DMS153 treated with DMSO at 0.1 percent for 48 hours (cell line): ENCODE data around the gene CASP8AP2.
"Not testable (repeated sequence)": the region's sequence is repeated elsewhere in the genome, so short reads cannot be mapped to it uniquely, and the experiment has no call there.

Experiments
- DNase-seq: peaks from one replicate; lab custom pipeline; 2025; ENCODE audit not compliant: unreplicated experiment; lab: John Stamatoyannopoulos, UW

The CASP8AP2 gene

GRCh38 chr6:89829472-89830169, at the start of gene CASP8AP2:
CASP8AP2 (plus strand) TSS chr6:89829880.
- peak; percentile 100 for DNase-seq

GRCh38 chr6:89781070-89782034, 48.3 kb upstream of the CASP8AP2 start:
- no peak for DNase-seq

DNA sequence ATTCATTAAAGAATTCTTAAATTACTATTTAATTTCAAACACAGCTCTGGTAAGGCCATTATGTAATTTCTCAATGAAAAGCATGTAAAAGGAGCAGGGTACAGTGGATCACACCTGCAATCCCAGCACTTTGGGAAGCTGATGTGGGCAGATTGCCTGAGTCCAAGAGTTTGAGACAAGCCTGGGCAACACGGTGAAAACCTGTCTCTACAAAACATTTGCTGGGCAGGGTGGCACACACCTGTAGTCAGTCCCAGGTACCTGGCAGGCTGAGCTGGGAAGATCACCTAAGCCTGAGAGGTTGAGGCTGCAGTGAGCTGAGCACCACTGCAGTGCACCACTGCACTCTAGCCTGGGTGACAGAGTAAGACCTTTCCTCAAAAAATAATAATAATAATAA, 47.5 kb upstream of the CASP8AP2 start:
- no peak for DNase-seq

DNA sequence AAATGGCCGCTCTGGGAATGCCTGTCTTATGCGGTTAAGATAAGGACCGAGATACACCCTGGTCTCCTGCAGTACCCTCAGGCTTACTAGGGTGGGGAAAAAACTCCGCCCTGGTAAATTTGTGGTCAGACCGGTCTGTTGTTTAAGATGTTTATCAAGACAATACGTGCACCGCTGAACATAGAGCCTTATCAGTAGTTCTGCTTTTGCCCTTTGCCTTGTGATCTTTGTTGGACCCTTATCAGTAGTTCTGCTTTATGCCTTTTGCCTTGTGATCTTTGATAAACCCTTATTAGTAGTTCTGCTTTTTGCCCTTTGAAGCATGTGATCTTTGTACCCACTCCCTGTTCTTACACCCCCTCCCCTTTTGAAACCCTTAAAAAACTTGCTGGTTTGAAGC, 46.4 kb upstream of the CASP8AP2 start:
- DNase-seq = not testable (repeated sequence)

DNA sequence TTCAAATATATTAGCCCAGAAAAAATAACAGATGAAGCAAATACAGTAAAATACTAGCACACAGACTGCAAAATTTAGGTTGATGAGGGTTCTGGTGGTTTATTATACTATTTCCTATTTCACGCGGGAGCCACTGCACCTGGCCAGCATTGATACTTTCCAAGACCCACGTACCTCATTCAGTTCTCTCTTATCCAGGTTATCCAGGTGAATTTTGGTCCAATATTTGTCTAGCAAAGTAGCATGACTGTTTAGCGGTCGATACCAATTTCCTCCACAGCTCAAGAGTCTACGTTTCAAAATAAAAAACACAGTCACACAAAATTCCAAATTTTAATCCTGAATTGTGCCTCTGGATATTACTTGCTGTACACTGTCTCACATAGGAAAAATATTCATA, 44.8 kb upstream of the CASP8AP2 start:
- DNase-seq = no peak

GRCh38 chr6:89786970-89787369, 42.7 kb upstream of the CASP8AP2 start:
- DNase-seq = no peak

DNA sequence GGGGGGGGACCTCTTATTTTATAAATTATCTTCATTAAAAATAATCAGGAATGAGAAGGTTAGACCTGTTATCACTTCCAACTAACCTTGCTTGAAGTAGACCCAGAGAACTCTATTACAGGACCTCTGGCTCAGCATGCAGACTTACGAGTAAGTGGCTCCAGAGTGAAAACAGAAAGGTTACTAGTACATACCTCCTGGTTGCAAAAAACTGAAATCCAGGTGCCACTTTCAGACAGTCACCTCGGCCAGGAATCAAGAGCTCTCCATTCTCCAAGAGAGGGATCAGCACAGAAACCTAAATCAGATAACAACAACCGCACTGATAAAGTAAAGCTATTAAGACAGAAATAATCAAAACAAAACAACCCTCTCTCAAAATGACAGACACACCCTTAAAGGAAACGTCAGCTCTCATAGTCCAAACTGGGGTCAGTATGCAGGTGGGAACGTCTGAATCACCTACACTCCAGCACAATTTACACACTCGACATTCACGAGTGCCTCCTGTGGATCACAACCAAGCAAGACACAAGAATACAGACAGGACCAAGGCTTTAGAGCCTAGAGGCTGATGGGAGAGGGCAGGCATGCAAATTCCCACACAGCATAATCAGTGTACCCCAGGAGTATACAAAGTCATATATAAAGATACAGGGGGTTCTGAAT, 41.9 kb upstream of the CASP8AP2 start:
- no peak for DNase-seq

- DNase-seq = no peak
These were observed 39.7 kb upstream of the CASP8AP2 start for GRCh38 chr6:89789980-89790379.

GRCh38 chr6:89790403-89790802, 39.3 kb upstream of the CASP8AP2 start:
- DNase-seq = no peak

GRCh38 chr6:89792881-89793280, 36.8 kb upstream of the CASP8AP2 start:
- peak; percentile 7 for DNase-seq

- no peak for DNase-seq
These were observed 36.1 kb upstream of the CASP8AP2 start for GRCh38 chr6:89793586-89793985.

DNA sequence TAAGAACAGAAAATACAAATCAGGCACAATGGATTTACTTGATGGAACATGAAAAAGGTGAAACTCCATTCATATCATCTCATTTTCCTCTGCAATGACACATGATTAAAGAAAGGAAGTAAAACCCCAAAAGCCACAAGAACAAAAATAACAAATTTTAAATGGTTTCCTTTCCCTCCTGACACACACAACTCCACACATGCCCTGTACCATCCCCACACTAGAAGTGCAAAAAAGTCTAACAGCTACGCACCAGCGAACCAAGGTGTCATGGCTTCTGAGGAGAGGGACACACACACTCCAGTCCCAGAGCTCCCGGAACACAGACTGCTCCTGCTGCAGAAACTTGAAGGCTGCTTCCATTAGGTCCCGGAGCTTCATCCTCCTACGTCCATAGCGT, 35.4 kb upstream of the CASP8AP2 start:
- DNase-seq = no peak

DNA sequence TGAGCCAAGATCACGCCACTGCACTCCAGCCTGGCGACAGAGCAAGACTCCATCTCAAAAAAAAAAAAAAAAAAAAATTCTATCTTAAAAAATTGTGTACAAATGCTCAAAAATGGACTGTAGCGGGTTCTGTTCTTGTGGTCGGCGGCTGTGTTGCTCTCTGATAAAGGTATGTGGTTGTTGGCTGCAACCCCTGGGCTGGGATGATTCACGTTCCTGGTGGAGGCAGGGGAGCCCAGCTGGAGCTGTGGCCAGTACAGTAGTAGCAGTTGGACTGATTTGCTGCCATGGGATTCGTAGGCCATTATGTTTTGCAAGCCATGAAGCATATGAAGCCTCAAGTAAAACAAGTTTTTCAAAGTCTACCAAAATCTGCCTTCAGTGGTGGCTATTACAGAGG, 32.4 kb upstream of the CASP8AP2 start:
- DNase-seq = no peak

DNA sequence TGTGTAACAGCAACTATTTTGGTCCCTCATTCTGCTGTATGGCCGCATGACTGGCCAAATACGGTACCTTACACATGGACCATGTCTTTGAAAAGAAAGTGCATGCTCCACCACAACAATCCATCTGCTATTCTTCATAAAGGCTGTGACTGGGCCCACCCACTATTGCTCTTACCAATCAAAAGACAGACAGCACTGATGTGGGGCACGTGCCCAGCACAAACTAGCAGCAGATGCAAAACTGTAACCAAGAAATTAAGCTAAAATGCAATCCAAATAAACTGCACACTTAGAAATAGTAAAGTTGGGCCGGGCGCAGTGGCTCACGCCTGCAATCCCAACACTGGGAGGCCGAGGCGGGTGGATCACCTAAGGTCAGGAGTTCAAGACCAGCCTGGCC, 30.6 kb upstream of the CASP8AP2 start:
- no peak for DNase-seq

GRCh38 chr6:89799756-89800155, 29.9 kb upstream of the CASP8AP2 start:
- DNase-seq = no peak

DNA sequence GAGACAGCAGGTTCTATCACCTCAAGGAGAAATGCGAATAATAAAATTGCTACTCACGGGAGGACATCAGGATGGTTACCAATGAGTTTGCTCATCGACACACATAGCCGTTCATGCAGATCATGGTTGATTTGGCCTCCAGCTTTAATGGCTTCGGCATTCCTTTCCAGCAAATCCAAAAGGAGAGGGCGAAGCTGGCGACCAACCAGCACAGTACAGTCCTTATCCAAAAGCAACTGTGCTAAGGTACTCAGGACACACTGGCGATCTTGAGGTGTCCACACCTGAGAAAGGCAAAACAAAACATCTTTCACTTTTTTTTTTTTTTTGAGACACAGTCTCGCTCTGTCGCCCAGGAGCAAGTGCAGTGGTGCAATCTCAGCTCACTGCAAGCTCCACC, 26.4 kb upstream of the CASP8AP2 start:
- DNase-seq = no peak

GRCh38 chr6:89805814-89806371, 23.8 kb upstream of the CASP8AP2 start:
- DNase-seq = no peak

DNA sequence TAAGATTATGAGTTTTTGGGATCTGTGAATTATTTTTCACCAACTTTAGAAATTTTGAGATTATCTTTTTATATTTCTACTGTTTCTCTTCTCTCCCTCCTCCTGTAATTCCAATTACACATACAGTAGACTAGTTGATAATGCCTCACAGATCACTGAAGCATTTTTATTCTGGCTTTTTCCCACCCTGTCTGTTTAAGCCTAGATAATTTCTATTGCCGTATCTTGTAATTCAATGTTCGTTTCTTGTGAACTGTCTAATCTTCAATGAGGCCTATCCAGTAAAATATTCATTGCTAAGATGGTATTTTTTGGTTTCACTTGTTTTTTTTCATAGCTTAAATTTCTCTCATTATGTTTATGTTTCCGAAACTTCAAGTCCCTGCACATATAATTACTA, 22.1 kb upstream of the CASP8AP2 start:
- DNase-seq = no peak

GRCh38 chr6:89813422-89813821, 16.3 kb upstream of the CASP8AP2 start:
- DNase-seq = not testable (repeated sequence)

DNA sequence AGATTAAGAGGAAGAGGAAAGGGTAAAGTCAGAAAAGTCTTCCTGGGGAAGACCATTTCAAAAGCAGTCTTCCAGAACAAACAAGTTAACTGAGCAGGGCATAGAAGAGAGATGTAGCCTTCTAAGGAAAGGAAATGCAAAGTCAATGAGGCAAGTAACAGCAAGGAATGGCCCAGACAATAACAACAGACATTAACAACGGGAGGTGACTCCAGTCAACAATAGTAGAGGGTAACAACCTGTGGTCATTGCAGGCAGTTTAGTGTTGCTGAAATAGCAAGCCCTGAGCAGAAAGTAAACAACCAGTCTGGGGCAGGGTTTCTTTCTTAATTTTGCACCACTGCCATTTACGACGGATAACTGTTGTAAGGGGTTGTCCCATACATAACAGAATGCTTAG, 12.2 kb upstream of the CASP8AP2 start:
- no peak for DNase-seq

- DNase-seq = no peak
These were observed 10.7 kb upstream of the CASP8AP2 start for GRCh38 chr6:89818977-89819335.
